NT2/D1 (cell line): Measurements from ENCODE around the gene CTNNA3.

Experiments
- SUZ12 ChIP-seq: IDR thresholded peaks from 2 replicates; pipeline ENCODE4 v1.6.1; 2011; ENCODE audit not compliant: insufficient read length, insufficient read depth; ENCODE audit errors: extremely low read depth
- YY1 ChIP-seq: IDR thresholded peaks from 2 replicates; pipeline ENCODE4 v1.6.1; 2011; ENCODE audit not compliant: insufficient read length, insufficient read depth
- ZNF274 ChIP-seq: IDR thresholded peaks from 2 replicates; pipeline ENCODE4 v1.6.1; 2011; ENCODE audit warnings: mild to moderate bottlenecking, low read depth, low read length

- TF ChIP-seq ZNF274 = no peak
- TF ChIP-seq SUZ12 = no peak
- TF ChIP-seq YY1 = no peak
Measured at GRCh38 chr10:66277481-66277880, 1418.5 kb downstream of the CTNNA3 start.
